Measurements from ENCODE around the gene C15orf62.
A peak's percentile ranks its signal among the peaks of the same experiment; 100 is the strongest.

C15orf62 gene

GRCh38 chr15:40785164-40785563, 15.4 kb downstream of the C15orf62 start:
- DNase-seq, result no peak

- DNase-seq, result no peak
Observed at GRCh38 chr15:40785814-40786213, 16.0 kb downstream of the C15orf62 start.

- no peak for DNase-seq
Observed at GRCh38 chr15:40787344-40787841, 17.6 kb downstream of the C15orf62 start.

GRCh38 chr15:40787991-40788390, 18.2 kb downstream of the C15orf62 start:
- DNase-seq, result no peak

GRCh38 chr15:40789119-40789518, 19.3 kb downstream of the C15orf62 start:
- DNase-seq, result no peak

- no peak for DNase-seq
Observed at GRCh38 chr15:40789999-40790398, 20.2 kb downstream of the C15orf62 start.

GRCh38 chr15:40790718-40791117, 20.9 kb downstream of the C15orf62 start:
- no peak for DNase-seq

GRCh38 chr15:40792394-40792793, 22.6 kb downstream of the C15orf62 start:
- no peak for DNase-seq

- DNase-seq, result no peak
Observed at GRCh38 chr15:40793216-40793989, 23.6 kb downstream of the C15orf62 start.

GRCh38 chr15:40796041-40796440, 26.3 kb downstream of the C15orf62 start:
- no peak for DNase-seq

GRCh38 chr15:40796512-40796911, 26.7 kb downstream of the C15orf62 start:
- DNase-seq, result no peak

GRCh38 chr15:40799523-40799922, 29.7 kb downstream of the C15orf62 start:
- DNase-seq, result no peak

GRCh38 chr15:40803076-40803475, 33.3 kb downstream of the C15orf62 start:
- no peak for DNase-seq

GRCh38 chr15:40803688-40804087, 33.9 kb downstream of the C15orf62 start:
- DNase-seq, result no peak

GRCh38 chr15:40806672-40807027, 36.9 kb downstream of the C15orf62 start:
- no peak for DNase-seq

GRCh38 chr15:40807028-40807887, 37.5 kb downstream of the C15orf62 start, which contains the start of the genes DNAJC17 and ZFYVE19:
TSS of gene DNAJC17 (minus strand) at chr15:40807473. CDS start at chr15:40807446, 27 bp downstream.
TSS of gene ZFYVE19 (plus strand) at chr15:40807089. CDS start at chr15:40807590, 501 bp downstream.
- DNase-seq, result peak; percentile 73

GRCh38 chr15:40807888-40808461, 38.2 kb downstream of the C15orf62 start:
- DNase-seq, result no peak

GRCh38 chr15:40808861-40809450, 39.2 kb downstream of the C15orf62 start:
- no peak for DNase-seq

GRCh38 chr15:40812721-40813425, 43.1 kb downstream of the C15orf62 start:
- no peak for DNase-seq

- no peak for DNase-seq
Observed at GRCh38 chr15:40815042-40815698, 45.4 kb downstream of the C15orf62 start.

GRCh38 chr15:40819048-40819447, 49.3 kb downstream of the C15orf62 start:
- DNase-seq, result no peak

GRCh38 chr15:40821195-40821594, 51.4 kb downstream of the C15orf62 start:
- no peak for DNase-seq

Measured in NCI-H187 treated with DMSO at 0.1 percent for 48 hours (cell line).